Erythroblast (primary cell): Measurements from ENCODE around the gene SMIM38.

Experiments
- GATA1 ChIP-seq: IDR thresholded peaks from 2 replicates; pipeline ENCODE4 v1.6.1; 2011; ENCODE audit warnings: low read depth, mild to moderate bottlenecking, control low read depth, low read length, moderate library complexity
- POLR2A ChIP-seq: IDR thresholded peaks from 2 replicates; pipeline ENCODE4 v1.6.1; 2011; ENCODE audit warnings: mild to moderate bottlenecking, low read length

DNA sequence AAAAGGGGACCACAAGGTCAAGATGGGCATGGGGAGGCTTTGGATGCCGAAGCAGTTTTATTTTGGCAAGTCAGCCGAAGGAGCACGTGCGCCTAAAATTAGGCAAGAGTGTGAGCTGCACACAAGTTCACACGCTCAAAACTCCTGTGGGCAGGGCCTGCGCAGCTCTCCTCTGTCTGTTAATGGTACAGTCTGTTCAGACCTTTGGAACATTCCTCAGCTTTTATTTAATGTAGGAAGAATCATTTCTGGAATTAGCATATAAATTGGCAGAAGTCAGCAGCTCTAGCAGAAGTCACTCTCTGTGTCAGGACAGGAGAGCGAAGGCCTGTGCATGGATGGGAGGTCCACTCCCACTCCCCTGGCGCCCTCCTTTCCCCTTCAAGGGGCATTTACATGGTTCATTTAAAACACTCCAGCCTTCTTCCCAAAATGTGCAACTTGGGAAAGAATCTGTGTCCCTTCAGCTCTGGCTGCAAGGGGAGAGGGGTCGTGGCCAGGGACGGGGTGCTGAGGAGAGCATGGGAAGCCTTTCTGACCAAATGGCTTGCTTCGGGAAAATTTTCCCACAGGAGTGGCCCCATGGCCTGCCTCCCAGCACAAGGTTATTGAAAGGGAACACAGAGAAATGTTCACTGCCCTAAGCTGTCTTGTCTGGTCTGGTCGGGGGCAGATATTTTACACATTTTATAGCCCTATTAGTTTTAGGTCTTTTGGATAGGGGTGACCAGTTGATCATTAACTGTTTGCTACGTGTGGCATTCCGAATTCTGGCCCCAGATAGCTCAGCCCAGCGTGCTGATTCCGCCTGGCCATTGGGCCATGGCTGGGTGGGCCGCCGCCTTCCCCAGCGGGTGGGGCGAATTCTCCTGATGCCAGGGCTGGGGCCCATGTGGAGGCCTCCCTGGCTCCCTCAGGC, 43.9 kb upstream of the SMIM38 start:
- TF ChIP-seq POLR2A, result no peak
- no peak for TF ChIP-seq GATA1
